CD8-positive, alpha-beta memory T cell (primary cell): ENCODE measurements around the gene SEMG2. TPM values are rescaled to one million over a fixed set of nuclear protein-coding genes. Genes with fewer than 3 reads are reported as not detected.

Experiments
- CTCF ChIA-PET: fragments of 350-600 bp; sonication (Branson Sonifier 250); formaldehyde crosslinking; loops from one replicate; lab custom pipeline; 2021; ENCODE audit warnings: antibody characterized with exemption; lab: Charles Lee
- POLR2A ChIA-PET: fragments of 350-600 bp; sonication (Branson Sonifier 250); formaldehyde crosslinking; loops from one replicate; lab custom pipeline; 2021; ENCODE audit warnings: antibody characterized with exemption; lab: Charles Lee
- DNase-seq, 5 donors: peaks; one replicate each; pipeline versions ENCODE4 v3.0.0 to v3.0.0-alpha.2; 2020 to 2022; ENCODE audit warnings: mixed read lengths in 1 of 5
- H3K27ac ChIP-seq: one replicate; pipeline ENCODE4 v1.7.0; 2013; ENCODE audit warnings: low read depth, mild to moderate bottlenecking, low read length, moderate library complexity
- H3K27me3 ChIP-seq: 2 replicates; pipeline ENCODE4 v1.7.0; 2013; ENCODE audit warnings: low read length, mild to moderate bottlenecking; ENCODE audit not compliant: insufficient read depth, poor library complexity, severe bottlenecking
- H3K36me3 ChIP-seq: 2 replicates; pipeline ENCODE4 v1.7.0; 2013; ENCODE audit warnings: mild to moderate bottlenecking, low read length, moderate library complexity; ENCODE audit not compliant: insufficient read depth
- H3K4me1 ChIP-seq: 2 replicates; pipeline ENCODE4 v1.7.0; 2013; ENCODE audit warnings: mild to moderate bottlenecking, low read length, moderate library complexity; ENCODE audit not compliant: insufficient read depth
- H3K4me3 ChIP-seq: 2 replicates; pipeline ENCODE4 v1.7.0; 2013; ENCODE audit warnings: mild to moderate bottlenecking, low read length
- H3K9me3 ChIP-seq: 2 replicates; pipeline ENCODE4 v1.7.0; 2013; ENCODE audit warnings: mild to moderate bottlenecking, low read length
- H3K27ac Mint-ChIP-seq, 8 donors: one replicate each; pipeline ENCODE4 v1.8.0; 2020 to 2021; ENCODE audit warnings: mixed read lengths in 8 of 8, mild to moderate bottlenecking in 6 of 8, inconsistent platforms in 3 of 8, moderate library complexity in 3 of 8
- H3K27me3 Mint-ChIP-seq, 2 donors: one replicate each; pipeline ENCODE4 v1.8.0; 2020 to 2021; ENCODE audit warnings: mixed read lengths in 2 of 2, mild to moderate bottlenecking in 1 of 2, moderate library complexity in 1 of 2
- H3K36me3 Mint-ChIP-seq, 3 donors: one replicate each; pipeline ENCODE4 v1.8.0; 2020 to 2021; ENCODE audit warnings: mixed read lengths in 3 of 3, inconsistent platforms in 1 of 3, mild to moderate bottlenecking in 1 of 3
- H3K4me1 Mint-ChIP-seq, 3 donors: one replicate each; pipeline ENCODE4 v1.8.0; 2020 to 2021; ENCODE audit warnings: mixed read lengths in 3 of 3, inconsistent platforms in 1 of 3, mild to moderate bottlenecking in 1 of 3
- H3K4me3 Mint-ChIP-seq, 7 donors: one replicate each; pipeline ENCODE4 v1.8.0; 2020 to 2021; ENCODE audit warnings: mixed read lengths in 7 of 7, mild to moderate bottlenecking in 6 of 7, moderate library complexity in 4 of 7, inconsistent platforms in 2 of 7
- H3K9me3 Mint-ChIP-seq, 5 donors: one replicate each; pipeline ENCODE4 v1.8.0; 2020 to 2022; ENCODE audit warnings: mixed read lengths in 5 of 5, mild to moderate bottlenecking in 3 of 5, moderate library complexity in 2 of 5, inconsistent platforms in 1 of 5
- polyA plus RNA-seq: library from polyadenylated mRNA; unstranded; fragments of 300-500 nt; fragmentation: Illumina TruSeq; gene quantifications from one replicate; pipeline ENCODE4 v1.2.3, GENCODE V29; 2021
- total RNA-seq, 2 experiments: library from RNA; stranded (reverse); gene quantifications; one replicate each; pipeline ENCODE4 v1.2.3, GENCODE V29; 2021

SEMG2 gene
- total and polyA plus RNA-seq, 3 experiments from 2014 or later, result not detected

DNA sequence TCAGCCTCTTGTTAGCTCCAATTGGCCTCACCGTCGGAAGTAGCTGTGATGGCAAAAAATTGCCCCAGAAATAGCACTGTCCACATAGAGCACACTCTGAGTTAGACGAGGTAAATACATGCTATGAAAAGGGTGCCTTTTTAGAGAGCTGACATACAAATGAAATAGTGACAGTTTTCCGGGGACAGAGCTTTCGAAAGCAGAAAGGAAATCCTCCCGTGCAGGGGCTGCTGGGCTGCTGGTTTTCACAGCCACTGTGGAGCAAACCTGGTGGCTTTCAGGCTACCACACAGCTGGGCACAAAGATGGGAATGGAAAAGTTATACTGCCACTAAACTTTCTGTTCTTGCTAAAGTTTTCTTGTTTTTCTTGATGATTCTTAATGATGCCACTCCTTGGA is 24.9 kb downstream of the SEMG2 start:
- DNase-seq, result no peak
- no peak overlapping the region for H3K27ac Mint-ChIP-seq
- no peaks in the 10 kb centered on the region for H3K4me1 ChIP-seq
- no peaks in the 10 kb centered on the region for H3K36me3 ChIP-seq
- peaks cover 6% of the 10 kb centered on the region for H3K27me3 ChIP-seq
- no peaks in the 10 kb centered on the region for H3K36me3 Mint-ChIP-seq
- no peak overlapping the region for H3K4me3 ChIP-seq
- peaks cover 33 to 64% of the 10 kb centered on the region in 2 donors for H3K27me3 Mint-ChIP-seq
- ChIA-PET CTCF (no interaction called here), POLR2A (no interaction called here)
- no peak overlapping the region for H3K27ac ChIP-seq
- H3K9me3 ChIP-seq, result no peaks in the 10 kb centered on the region
- no peaks in the 10 kb centered on the region for H3K4me1 Mint-ChIP-seq
- H3K4me3 Mint-ChIP-seq, result no peak overlapping the region
- peaks cover 0 to 2% (median 0%) of the 10 kb centered on the region in 5 donors for H3K9me3 Mint-ChIP-seq

DNA sequence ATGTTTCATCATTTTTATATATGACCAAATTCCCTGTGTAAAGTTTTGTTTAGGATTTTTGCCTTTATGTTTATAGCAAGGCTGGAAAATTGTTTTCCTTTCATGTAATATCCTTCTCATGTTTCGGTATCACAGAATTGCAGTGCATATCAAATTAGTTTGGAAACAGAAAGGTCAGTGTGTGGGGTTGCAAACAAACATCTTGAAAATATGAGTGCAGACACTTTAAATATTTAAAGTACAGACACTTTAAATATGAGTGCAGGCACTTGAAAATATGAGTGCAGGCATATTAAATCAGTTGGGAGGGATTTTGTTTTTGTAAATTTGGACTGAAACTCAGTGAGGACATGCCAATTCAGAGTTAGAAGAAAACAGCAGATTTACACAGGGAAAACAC is 26.7 kb downstream of the SEMG2 start:
- no peak overlapping the region for H3K4me3 ChIP-seq
- no peaks in the 10 kb centered on the region for H3K4me1 ChIP-seq
- Mint-ChIP-seq H3K4me1 (no peaks in the 10 kb centered on the region), H3K4me3 (no peak overlapping the region), H3K36me3 (no peaks in the 10 kb centered on the region), H3K27me3 (peaks cover 42 to 74% of the 10 kb centered on the region in 2 donors), H3K27ac (no peak overlapping the region), H3K9me3 (peaks cover 0 to 2% (median 0%) of the 10 kb centered on the region in 5 donors)
- peaks cover 10% of the 10 kb centered on the region for H3K27me3 ChIP-seq
- CTCF ChIA-PET, result no interaction called here
- H3K9me3 ChIP-seq, result no peaks in the 10 kb centered on the region
- H3K27ac ChIP-seq, result no peak overlapping the region
- POLR2A ChIA-PET, result no interaction called here
- no peaks in the 10 kb centered on the region for H3K36me3 ChIP-seq
- DNase-seq, result no peak

DNA sequence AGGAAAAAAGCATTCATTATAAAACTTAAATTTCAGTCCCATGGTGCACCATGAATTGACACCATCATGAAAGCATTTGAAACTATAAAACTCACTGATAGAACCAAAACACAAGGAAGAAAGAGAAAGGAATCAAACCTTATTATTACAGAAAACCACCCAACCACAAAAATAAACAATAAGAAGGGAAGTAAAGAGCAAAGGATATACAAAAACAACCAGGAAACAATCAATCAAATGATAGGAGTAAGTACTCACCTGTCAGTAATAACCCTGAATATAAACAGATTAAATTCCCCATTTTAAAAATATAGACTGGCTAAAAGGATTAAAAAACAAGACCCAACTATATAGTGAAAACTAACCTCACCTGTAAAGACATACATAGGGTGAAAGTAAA is 27.4 kb downstream of the SEMG2 start:
- H3K4me1 Mint-ChIP-seq, result no peaks in the 10 kb centered on the region
- no peak overlapping the region for H3K27ac Mint-ChIP-seq
- ChIA-PET CTCF (no interaction called here), POLR2A (no interaction called here)
- H3K27me3 ChIP-seq, result peaks cover 16% of the 10 kb centered on the region
- peaks cover 44 to 72% of the 10 kb centered on the region in 2 donors for H3K27me3 Mint-ChIP-seq
- H3K9me3 Mint-ChIP-seq, result peaks cover 0 to 2% (median 0%) of the 10 kb centered on the region in 5 donors
- H3K4me3 ChIP-seq, result no peak overlapping the region
- no peak overlapping the region for H3K4me3 Mint-ChIP-seq
- no peaks in the 10 kb centered on the region for H3K9me3 ChIP-seq
- no peak for DNase-seq
- no peak overlapping the region for H3K27ac ChIP-seq
- H3K36me3 ChIP-seq, result no peaks in the 10 kb centered on the region
- no peaks in the 10 kb centered on the region for H3K4me1 ChIP-seq
- H3K36me3 Mint-ChIP-seq, result no peaks in the 10 kb centered on the region

DNA sequence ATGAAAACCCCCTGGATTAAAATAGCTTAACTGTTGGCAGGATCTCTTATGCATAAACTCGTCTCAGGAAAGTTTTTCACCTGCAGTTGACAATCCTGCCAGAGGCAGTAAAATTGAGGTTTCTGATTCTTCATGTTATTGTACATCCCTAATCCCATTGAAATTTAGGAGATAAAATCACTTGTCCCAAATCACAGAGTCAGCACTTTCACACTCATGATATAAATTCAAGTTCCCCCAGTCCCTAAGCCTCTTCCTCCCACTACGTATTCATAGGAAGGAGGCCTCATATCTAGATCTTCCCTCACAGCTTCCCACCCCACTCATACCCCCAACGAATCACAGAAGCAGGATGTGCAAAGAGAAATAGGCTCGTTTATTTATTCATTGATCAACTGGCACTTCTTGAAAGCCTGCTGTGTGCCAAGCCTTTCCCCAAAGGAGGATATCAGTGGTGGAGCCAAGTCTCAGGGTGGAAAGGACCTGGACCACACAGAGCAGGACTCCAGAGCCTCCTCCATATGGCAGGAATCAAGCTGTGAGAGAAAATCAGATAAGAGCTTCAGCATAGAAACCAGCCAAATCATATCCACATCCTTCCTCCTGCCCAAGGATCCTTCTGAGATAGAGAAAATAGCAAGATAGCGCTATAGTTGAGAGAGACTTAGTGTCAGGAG is 30.8 kb downstream of the SEMG2 start:
- Mint-ChIP-seq H3K9me3 (peaks cover 0 to 2% (median 0%) of the 10 kb centered on the region in 5 donors), H3K4me1 (no peaks in the 10 kb centered on the region), H3K27me3 (peaks cover 45 to 67% of the 10 kb centered on the region in 2 donors), H3K36me3 (no peaks in the 10 kb centered on the region), H3K4me3 (no peak overlapping the region), H3K27ac (no peak overlapping the region)
- H3K9me3 ChIP-seq, result no peaks in the 10 kb centered on the region
- no peak overlapping the region for H3K27ac ChIP-seq
- ChIA-PET CTCF (no interaction called here), POLR2A (no interaction called here)
- H3K36me3 ChIP-seq, result no peaks in the 10 kb centered on the region
- peaks cover 12% of the 10 kb centered on the region for H3K27me3 ChIP-seq
- H3K4me3 ChIP-seq, result no peak overlapping the region
- no peak for DNase-seq
- H3K4me1 ChIP-seq, result no peaks in the 10 kb centered on the region

DNA sequence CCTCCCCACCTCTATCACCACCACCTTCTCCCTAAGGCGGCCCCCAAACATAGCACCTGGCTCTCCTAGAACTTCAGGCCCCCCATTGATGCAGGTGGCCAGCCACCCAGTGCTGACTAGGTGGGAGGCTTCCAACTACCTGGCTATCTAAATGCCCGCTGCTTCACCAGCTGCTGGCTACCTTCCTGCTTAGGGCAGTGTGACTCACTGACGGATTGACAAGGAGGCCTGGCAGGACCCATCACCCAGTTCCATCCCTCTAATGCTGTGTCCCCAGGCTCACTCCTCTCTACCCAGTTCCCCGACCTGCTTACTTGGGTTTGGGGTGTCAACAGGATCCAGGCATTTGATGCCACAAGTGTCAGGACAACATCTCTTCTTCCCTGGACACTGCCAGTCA is 32.1 kb downstream of the SEMG2 start:
- Histone ChIP-seq H3K27ac (no peak overlapping the region), H3K4me3 (no peak overlapping the region), H3K36me3 (no peaks in the 10 kb centered on the region), H3K4me1 (no peaks in the 10 kb centered on the region), H3K9me3 (no peaks in the 10 kb centered on the region), H3K27me3 (peaks cover 12% of the 10 kb centered on the region)
- Mint-ChIP-seq H3K9me3 (peaks cover 0 to 2% (median 0%) of the 10 kb centered on the region in 5 donors), H3K27me3 (peaks cover 39 to 64% of the 10 kb centered on the region in 2 donors), H3K27ac (no peak overlapping the region), H3K4me3 (no peak overlapping the region), H3K36me3 (no peaks in the 10 kb centered on the region), H3K4me1 (no peaks in the 10 kb centered on the region)
- ChIA-PET CTCF (no interaction called here), POLR2A (no interaction called here)
- no peak for DNase-seq

DNA sequence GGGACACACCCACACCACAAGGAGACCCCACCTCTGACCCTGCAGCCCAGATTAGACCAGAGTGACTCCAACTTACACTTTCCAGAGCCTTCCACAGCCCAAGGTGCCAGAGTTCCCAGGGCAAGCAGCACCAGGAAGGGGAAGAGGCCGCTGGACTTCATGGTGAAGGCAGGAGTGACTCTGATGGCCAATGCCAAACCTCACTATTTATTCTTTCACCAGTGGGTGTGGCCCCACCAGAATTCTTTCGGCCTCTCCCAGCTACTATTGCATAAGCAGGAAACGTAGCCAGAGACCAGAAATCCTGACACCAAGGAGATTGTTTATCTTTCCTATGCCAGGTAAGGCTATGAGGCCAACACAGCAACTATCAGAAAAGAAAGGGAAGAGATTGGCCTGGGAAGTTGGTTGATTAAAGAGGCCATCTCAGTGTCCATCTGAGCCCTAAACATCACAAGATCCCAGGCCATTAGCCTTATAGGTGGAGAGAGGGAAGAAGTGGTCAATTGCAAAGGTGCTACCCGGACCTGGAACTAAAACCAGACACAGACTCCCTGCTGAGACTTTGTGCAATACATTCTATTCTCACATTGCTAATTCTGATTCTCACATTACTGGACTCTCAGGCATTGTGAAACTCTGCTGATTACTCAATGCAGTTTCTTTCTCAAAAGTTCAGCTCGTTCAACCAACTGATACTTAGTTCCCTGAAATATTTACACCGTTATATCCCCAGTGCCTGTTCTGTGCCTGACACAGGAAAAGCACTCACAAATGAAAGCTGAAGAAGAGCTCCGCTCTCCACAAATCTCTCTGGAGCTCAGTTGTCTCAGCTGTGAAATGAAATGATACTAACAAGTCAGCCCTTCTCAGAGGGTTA is 33.5 kb downstream of the SEMG2 start, which contains the start of gene SLPI:
SLPI (minus strand) TSS at position 182 of the 880 bp plus-strand sequence; CDS start at position 161, 21 bp downstream.
- H3K4me1 Mint-ChIP-seq, result no peaks in the 10 kb centered on the region
- no peak within 1 kb of the TSS for H3K4me3 Mint-ChIP-seq
- no peak within 1 kb of the TSS for H3K27ac Mint-ChIP-seq
- DNase-seq, result no peak
- CTCF ChIA-PET, result no interaction called here
- H3K27me3 Mint-ChIP-seq, result peaks cover 45 to 63% of the 10 kb centered on the region in 2 donors
- no peaks in the 10 kb centered on the region for H3K9me3 ChIP-seq
- H3K4me1 ChIP-seq, result no peaks in the 10 kb centered on the region
- no peak within 1 kb of the TSS for H3K4me3 ChIP-seq
- H3K9me3 Mint-ChIP-seq, result no peaks in the 10 kb centered on the region
- POLR2A ChIA-PET, result no interaction called here
- no peaks in the 10 kb centered on the region for H3K36me3 ChIP-seq
- H3K27me3 ChIP-seq, result peaks cover 12% of the 10 kb centered on the region
- H3K36me3 Mint-ChIP-seq, result no peaks in the 10 kb centered on the region
- H3K27ac ChIP-seq, result no peak within 1 kb of the TSS

DNA sequence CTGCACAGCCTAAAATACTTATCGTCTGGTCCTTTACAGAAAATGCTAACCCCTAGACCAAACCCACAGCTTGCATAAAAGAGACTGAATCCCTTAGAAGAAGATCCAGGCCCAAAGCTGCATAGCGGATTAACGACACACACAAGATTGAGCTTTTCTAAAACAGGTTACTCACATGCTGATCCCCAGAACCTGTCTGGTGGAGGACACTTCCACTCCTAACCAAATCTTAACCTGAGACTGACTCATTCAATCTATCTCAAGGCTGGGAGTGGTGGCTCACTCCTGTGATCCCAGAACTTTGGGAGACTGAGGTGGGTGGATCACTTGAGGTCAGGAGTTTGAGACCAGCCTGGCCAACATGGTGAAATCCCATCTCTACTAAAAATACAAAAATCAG is 36.0 kb downstream of the SEMG2 start:
- Histone ChIP-seq H3K27ac (no peak overlapping the region), H3K4me1 (no peaks in the 10 kb centered on the region), H3K27me3 (peaks cover 11% of the 10 kb centered on the region), H3K4me3 (no peak overlapping the region), H3K9me3 (no peaks in the 10 kb centered on the region), H3K36me3 (no peaks in the 10 kb centered on the region)
- POLR2A ChIA-PET, result no interaction called here
- Mint-ChIP-seq H3K4me3 (no peak overlapping the region), H3K27ac (no peak overlapping the region), H3K4me1 (no peaks in the 10 kb centered on the region), H3K27me3 (peaks cover 33 to 59% of the 10 kb centered on the region in 2 donors), H3K36me3 (no peaks in the 10 kb centered on the region), H3K9me3 (no peaks in the 10 kb centered on the region)
- DNase-seq, result no peak
- CTCF ChIA-PET, result no interaction called here

DNA sequence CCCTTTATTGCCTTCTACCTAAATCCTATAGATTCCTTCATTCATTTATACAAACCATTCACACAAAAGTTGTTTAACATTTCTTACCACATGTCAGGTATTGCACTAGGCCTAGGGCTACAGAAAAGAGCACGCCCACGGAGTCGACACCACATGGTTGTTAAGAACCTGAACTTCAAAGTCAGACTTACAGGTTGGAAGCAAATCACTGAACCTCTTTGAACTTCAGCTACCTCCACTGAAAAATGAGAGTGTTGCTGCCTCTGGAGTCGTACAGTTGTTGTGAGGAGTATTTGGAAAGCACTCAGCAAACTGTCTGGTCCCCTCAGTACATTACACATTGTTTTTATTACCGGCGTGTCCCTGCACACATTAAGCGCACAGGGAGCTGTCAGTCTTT is 36.5 kb downstream of the SEMG2 start:
- Histone ChIP-seq H3K4me3 (no peak overlapping the region), H3K9me3 (no peaks in the 10 kb centered on the region), H3K4me1 (no peaks in the 10 kb centered on the region), H3K27ac (no peak overlapping the region), H3K36me3 (no peaks in the 10 kb centered on the region), H3K27me3 (peaks cover 11% of the 10 kb centered on the region)
- Mint-ChIP-seq H3K27ac (no peak overlapping the region), H3K4me3 (no peak overlapping the region), H3K36me3 (no peaks in the 10 kb centered on the region), H3K4me1 (no peaks in the 10 kb centered on the region), H3K27me3 (peaks cover 28 to 56% of the 10 kb centered on the region in 2 donors), H3K9me3 (no peaks in the 10 kb centered on the region)
- POLR2A ChIA-PET, result no interaction called here
- CTCF ChIA-PET, result no interaction called here
- no peak for DNase-seq
